MCF 10A (cell line): ENCODE measurements around the gene ZBTB46. TPM values are rescaled to one million over a fixed set of nuclear protein-coding genes. Genes with fewer than 3 reads are reported as not detected.

Source experiments
- BruUV-seq: library from RNA; stranded (reverse); fragments of 400-500 nt; replicated peaks from 2 replicates; lab custom pipeline; 2021; lab: Mats Ljungman, UMichigan
- CTCF ChIA-PET: fragments of 300-600 bp; sonication (Branson Sonifier 250); formaldehyde crosslinking; extraction: SDS; loops from one replicate; lab custom pipeline; 2021; ENCODE audit warnings: antibody characterized with exemption, inconsistent platforms; lab: Yijun Ruan, JAX
- POLR2A ChIA-PET: fragments of 300-600, 350-650 bp; sonication (Branson Sonifier 250); formaldehyde crosslinking; extraction: SDS; loops from one replicate; lab custom pipeline; 2020; ENCODE audit warnings: antibody characterized with exemption, inconsistent platforms; lab: Yijun Ruan, JAX
- DNase-seq: peaks from one replicate; pipeline ENCODE4 v3.0.0-alpha.2; 2018; ENCODE audit not compliant: unreplicated experiment
- H3K27ac Mint-ChIP-seq: one replicate; pipeline ENCODE4 v1.8.0; 2022; ENCODE audit warnings: mild to moderate bottlenecking, low read depth, mixed read lengths; ENCODE audit not compliant: unreplicated experiment
- H3K27me3 Mint-ChIP-seq: one replicate; pipeline ENCODE4 v1.8.0; 2022; ENCODE audit warnings: mixed read lengths; ENCODE audit not compliant: insufficient read depth, unreplicated experiment
- H3K36me3 Mint-ChIP-seq: one replicate; pipeline ENCODE4 v1.8.0; 2022; ENCODE audit warnings: mild to moderate bottlenecking, moderate library complexity, mixed read lengths; ENCODE audit not compliant: insufficient read depth, unreplicated experiment
- H3K4me1 Mint-ChIP-seq: one replicate; pipeline ENCODE4 v1.8.0; 2022; ENCODE audit warnings: mixed read lengths; ENCODE audit not compliant: insufficient read depth, unreplicated experiment
- H3K4me3 Mint-ChIP-seq: one replicate; pipeline ENCODE4 v1.8.0; 2022; ENCODE audit warnings: mild to moderate bottlenecking, moderate library complexity, mixed read lengths; ENCODE audit not compliant: unreplicated experiment
- H3K9me3 Mint-ChIP-seq: one replicate; pipeline ENCODE4 v1.8.0; 2022; ENCODE audit warnings: mixed read lengths; ENCODE audit not compliant: unreplicated experiment
- CTCF ChIP-seq: fragments of 200-600 bp; IDR thresholded peaks from one replicate; pipeline ENCODE4 v1.8.0; 2022; ENCODE audit warnings: antibody characterized with exemption, mild to moderate bottlenecking; ENCODE audit not compliant: unreplicated experiment
- intact Hi-C: fragments of 100-400 bp; cut with micrococcal nuclease; formaldehyde crosslinking; loops from 2 replicates; pipeline ENCODE4 v1.14.1; 2022
- total RNA-seq: library from RNA; stranded (reverse); gene quantifications from 2 replicates; pipeline ENCODE4 v1.2.3, GENCODE V29; 2022

The ZBTB46 gene
- total RNA-seq, 1 experiment from 2014 or later = 0.63 TPM

- TF ChIP-seq CTCF = no peak
- DNase-seq = no peak
- BruUV-seq = no TSS peak
- intact Hi-C loops = no loop called here
- no peak overlapping the region for H3K4me3 Mint-ChIP-seq
- H3K4me1 Mint-ChIP-seq = no peaks in the 10 kb centered on the region
- H3K36me3 Mint-ChIP-seq = no peaks in the 10 kb centered on the region
- no peaks in the 10 kb centered on the region for H3K9me3 Mint-ChIP-seq
- ChIA-PET POLR2A (no interaction called here), CTCF (no interaction called here)
- peaks cover 15% of the 10 kb centered on the region for H3K27me3 Mint-ChIP-seq
- H3K27ac Mint-ChIP-seq = no peak overlapping the region
These were observed 15.3 kb downstream of the ZBTB46 start for GRCh38 chr20:63815615-63816253.

- no peaks in the 10 kb centered on the region for H3K4me1 Mint-ChIP-seq
- H3K9me3 Mint-ChIP-seq = no peaks in the 10 kb centered on the region
- POLR2A ChIA-PET = interaction anchor here (0.8 kb wide), 1 partner anchor 14 kb away, joined by 3 read pairs; no protein-coding TSS in a partner anchor
- no peaks in the 10 kb centered on the region for H3K36me3 Mint-ChIP-seq
- peaks cover 14% of the 10 kb centered on the region for H3K27me3 Mint-ChIP-seq
- no peak for DNase-seq
- H3K4me3 Mint-ChIP-seq = no peak overlapping the region
- intact Hi-C loops = no loop called here
- no TSS peak for BruUV-seq
- TF ChIP-seq CTCF = no peak
- no peak overlapping the region for H3K27ac Mint-ChIP-seq
- CTCF ChIA-PET = interaction anchor here (0.6 kb wide), 1 partner anchor 94 kb away, joined by 3 read pairs; no protein-coding TSS in a partner anchor
These were observed 16.0 kb downstream of the ZBTB46 start for GRCh38 chr20:63814891-63815614.

- no TSS peak for BruUV-seq
- intact Hi-C loops = no loop called here
- Mint-ChIP-seq H3K27ac (no peak overlapping the region), H3K9me3 (no peaks in the 10 kb centered on the region), H3K4me1 (no peaks in the 10 kb centered on the region), H3K4me3 (no peak overlapping the region), H3K36me3 (peaks cover 5% of the 10 kb centered on the region), H3K27me3 (no peaks in the 10 kb centered on the region)
- ChIA-PET CTCF (interaction anchor here (1.0 to 1.3 kb wide), 2 partner anchors 25 to 27 kb away, joined by 3 to 4 read pairs; no protein-coding TSS in a partner anchor), POLR2A (no interaction called here)
- no peak for DNase-seq
- no peak for TF ChIP-seq CTCF
These were observed 19.6 kb downstream of the ZBTB46 start for GRCh38 chr20:63811491-63811875.

- Mint-ChIP-seq H3K4me1 (no peaks in the 10 kb centered on the region), H3K36me3 (peaks cover 5% of the 10 kb centered on the region), H3K27me3 (no peaks in the 10 kb centered on the region), H3K9me3 (no peaks in the 10 kb centered on the region), H3K4me3 (no peak overlapping the region), H3K27ac (no peak overlapping the region)
- CTCF ChIA-PET = interaction anchor here (1.0 to 1.3 kb wide), 2 partner anchors 25 to 26 kb away, joined by 3 to 4 read pairs; no protein-coding TSS in a partner anchor
- POLR2A ChIA-PET = interaction anchor here (0.8 kb wide), 1 partner anchor 10 kb away, joined by 4 read pairs; no protein-coding TSS in a partner anchor
- no peak for TF ChIP-seq CTCF
- no peak for DNase-seq
- no TSS peak for BruUV-seq
- intact Hi-C loops = no loop called here
These were observed 20.2 kb downstream of the ZBTB46 start for GRCh38 chr20:63810730-63811490.
